HepG2 (cell line): ENCODE measurements around the gene THPO. TPM values are rescaled to one million over a fixed set of nuclear protein-coding genes. Genes with fewer than 3 reads are reported as not detected.
A peak's percentile ranks its signal among the peaks of the same experiment; 100 is the strongest.

ENCODE experiments used
- CBX2 ChIP-seq, 2 experiments: fragments of 200-600 bp in 1 of 2; sonication (generic); formaldehyde crosslinking in 1 of 2; IDR thresholded peaks; 2 replicates each; pipeline versions ENCODE4 v1.7.0 to v1.8.1; 2018 to 2022; ENCODE audit warnings: low read depth in 2 of 2, low read length in 1 of 2, mild to moderate bottlenecking in 1 of 2, missing genetic modification reagents in 1 of 2
- FOXC1 ChIP-seq: sonication (generic); formaldehyde crosslinking; IDR thresholded peaks from 2 replicates; pipeline ENCODE4 v1.8.0; 2022; ENCODE audit warnings: mild to moderate bottlenecking, missing genetic modification reagents, borderline replicate concordance
- GATAD1 ChIP-seq: IDR thresholded peaks from 2 replicates; pipeline ENCODE4 v1.6.1; 2016; ENCODE audit warnings: missing genetic modification reagents, missing compliant biosample characterization
- NFYB ChIP-seq: sonication (generic); formaldehyde crosslinking; IDR thresholded peaks from 2 replicates; pipeline ENCODE4 v1.4.0; 2020; ENCODE audit warnings: missing genetic modification reagents
- NONO ChIP-seq, 2 experiments: fragments of 450-650 bp in 1 of 2; sonication (generic) in 1 of 2; formaldehyde crosslinking in 1 of 2; IDR thresholded peaks in 1 of 2; conservative IDR thresholded peaks in 1 of 2; 2 replicates each; pipeline versions ENCODE4 v1.6.1 to v1.8.0; 2017 to 2022; ENCODE audit warnings: mild to moderate bottlenecking in 1 of 2, missing genetic modification reagents in 1 of 2, moderate library complexity in 1 of 2
- SOX6 ChIP-seq, 2 experiments: fragments of 450-650 bp in 1 of 2; sonication (generic) in 1 of 2; formaldehyde crosslinking in 1 of 2; IDR thresholded peaks; 2 replicates each; pipeline versions ENCODE4 v1.4.0 to v1.6.1; 2017 to 2020; ENCODE audit warnings: antibody characterized with exemption in 1 of 2, mild to moderate bottlenecking in 1 of 2, missing genetic modification reagents in 1 of 2
- YEATS2 ChIP-seq: sonication (generic); formaldehyde crosslinking; IDR thresholded peaks from 2 replicates; pipeline ENCODE4 v1.4.0; 2020; ENCODE audit warnings: missing genetic modification reagents, borderline replicate concordance
- ZNF552 ChIP-seq: sonication (generic); formaldehyde crosslinking; IDR thresholded peaks from 2 replicates; pipeline ENCODE4 v1.9.0; 2022; ENCODE audit warnings: missing genetic modification reagents, mild to moderate bottlenecking, borderline replicate concordance
- ZNF674 ChIP-seq: sonication (generic); formaldehyde crosslinking; IDR thresholded peaks from 2 replicates; pipeline ENCODE4 v1.5.0; 2020; ENCODE audit warnings: low read depth, mild to moderate bottlenecking, missing genetic modification reagents
- ZNF772 ChIP-seq: sonication (generic); formaldehyde crosslinking; IDR thresholded peaks from 2 replicates; pipeline ENCODE4 v1.5.0; 2020; ENCODE audit warnings: mild to moderate bottlenecking, missing genetic modification reagents
- ZNF782 ChIP-seq: sonication (generic); formaldehyde crosslinking; IDR thresholded peaks from 2 replicates; pipeline ENCODE4 v1.4.0; 2020; ENCODE audit warnings: missing genetic modification reagents, mild to moderate bottlenecking, borderline replicate concordance
- polyA plus RNA-seq, 8 experiments: library from polyadenylated mRNA; depleted of rRNA in 3 of 8; stranded (reverse) in 7 of 8; unstranded in 1 of 8; fragments of >200 nt; fragmentation: Illumina TruSeq in 4 of 8; extraction: Trizol in 4 of 8; gene quantifications; 2 replicates each; pipeline versions ENCODE4 v1.2.1 to v1.2.3, GENCODE V29; 2011 to 2016; ENCODE audit warnings: low read depth in 4 of 8, missing spikeins in 1 of 8, mixed read lengths in 1 of 8; ENCODE audit not compliant: insufficient read depth in 1 of 8
- total RNA-seq, 5 experiments: library from RNA; depleted of rRNA; stranded (reverse); fragments of >200 nt; fragmentation: Illumina TruSeq; extraction: Trizol; gene quantifications; 2 replicates each; pipeline ENCODE4 v1.2.3, GENCODE V29; 2016; ENCODE audit warnings: low read depth in 1 of 5
- TF ChIP-seq, protein P1 (sequence below): sonication (generic); formaldehyde crosslinking; conservative IDR thresholded peaks from 2 replicates; pipeline ENCODE4 v1.8.1; 2023; ENCODE audit warnings: missing genetic modification reagents
- TF ChIP-seq, protein P2 (sequence below): sonication (generic); formaldehyde crosslinking; IDR thresholded peaks from 2 replicates; pipeline ENCODE4 v1.5.0; 2020; ENCODE audit warnings: mild to moderate bottlenecking, missing genetic modification reagents, borderline replicate concordance
- TF ChIP-seq, protein P3 (sequence below): sonication (generic); formaldehyde crosslinking; IDR thresholded peaks from 2 replicates; pipeline ENCODE4 v1.4.0; 2020; ENCODE audit warnings: missing genetic modification reagents
- TF ChIP-seq, protein P4 (sequence below): sonication (generic); formaldehyde crosslinking; IDR thresholded peaks from 2 replicates; pipeline ENCODE4 v1.5.0; 2020; ENCODE audit warnings: missing genetic modification reagents
- TF ChIP-seq, protein P5 (sequence below): sonication (generic); IDR thresholded peaks from 2 replicates; pipeline ENCODE4 v1.6.1; 2016; ENCODE audit warnings: low read depth, borderline replicate concordance

The THPO gene
- total and polyA plus RNA-seq, 2 of the 13 experiments (the other 11 are each of a cell fraction or from before 2014, with no cell fraction given) = 2.8 to 4.8 TPM

DNA sequence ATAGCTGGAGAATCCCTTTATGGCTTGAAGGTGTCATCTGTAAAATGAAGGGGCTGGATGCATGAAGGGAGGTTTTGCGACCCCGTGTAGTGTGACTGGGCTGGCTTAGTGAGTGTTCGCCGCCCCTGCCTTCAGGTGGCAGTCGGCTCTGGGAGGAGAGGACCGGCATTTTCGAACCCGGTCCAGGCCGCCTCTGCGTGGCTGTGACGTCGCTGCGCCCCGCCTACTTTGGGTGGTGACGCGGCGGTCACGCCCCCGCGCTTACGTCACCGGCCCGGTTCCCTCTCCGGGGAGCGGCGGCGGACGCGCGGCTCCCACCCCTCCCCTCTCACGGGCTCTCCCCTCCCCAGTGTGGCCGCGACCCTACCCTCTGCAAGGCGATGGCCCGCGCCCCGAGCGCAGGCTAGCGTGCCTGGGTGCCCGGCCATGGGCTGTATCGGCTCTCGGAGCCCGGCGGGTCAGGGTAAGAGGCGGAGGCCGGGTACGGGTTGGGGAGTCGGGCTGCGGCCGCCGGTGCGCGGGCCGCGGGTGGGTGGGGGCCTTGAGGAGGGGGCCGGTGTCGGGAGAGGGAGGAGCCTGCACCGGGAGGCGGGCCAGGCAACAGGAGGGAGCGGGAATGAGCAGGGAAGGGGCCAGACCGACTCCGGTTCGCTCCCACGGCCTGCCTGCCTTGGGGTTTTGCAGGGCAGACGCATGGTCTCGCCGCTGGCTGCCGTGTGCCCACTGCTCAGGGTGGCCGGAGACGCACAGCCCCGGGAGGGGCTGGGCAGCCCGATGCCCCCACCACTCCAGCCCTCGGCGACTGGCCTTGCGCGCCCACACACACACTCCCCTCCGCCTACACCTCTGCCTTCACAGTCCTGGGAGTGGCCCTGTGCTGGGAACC lies 42.1 kb downstream of the THPO start (continued):
- TF ChIP-seq, protein P1, sequence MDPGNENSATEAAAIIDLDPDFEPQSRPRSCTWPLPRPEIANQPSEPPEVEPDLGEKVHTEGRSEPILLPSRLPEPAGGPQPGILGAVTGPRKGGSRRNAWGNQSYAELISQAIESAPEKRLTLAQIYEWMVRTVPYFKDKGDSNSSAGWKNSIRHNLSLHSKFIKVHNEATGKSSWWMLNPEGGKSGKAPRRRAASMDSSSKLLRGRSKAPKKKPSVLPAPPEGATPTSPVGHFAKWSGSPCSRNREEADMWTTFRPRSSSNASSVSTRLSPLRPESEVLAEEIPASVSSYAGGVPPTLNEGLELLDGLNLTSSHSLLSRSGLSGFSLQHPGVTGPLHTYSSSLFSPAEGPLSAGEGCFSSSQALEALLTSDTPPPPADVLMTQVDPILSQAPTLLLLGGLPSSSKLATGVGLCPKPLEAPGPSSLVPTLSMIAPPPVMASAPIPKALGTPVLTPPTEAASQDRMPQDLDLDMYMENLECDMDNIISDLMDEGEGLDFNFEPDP = no peak
- TF ChIP-seq ZNF782 (CRISPR knock-in tag) (0 out of 2 replicates have a peak, but pooled peaks have one; percentile 6), CBX2 (IDR thresholded peaks at IDR 0.05; ENCODE audit: low read depth, low read length) (no peak), CBX2 (CRISPR knock-in tag; IDR thresholded peaks at IDR 0.05; ENCODE audit: low read depth) (no peak), YEATS2 (CRISPR knock-in tag) (no peak), ZNF552 (CRISPR knock-in tag) (0 out of 2 replicates have a peak, but pooled peaks have one; percentile 67), NONO (IDR thresholded peaks at IDR 0.05) (no peak), NONO (CRISPR knock-in tag; conservative IDR thresholded peaks at IDR 0.05) (peak; percentile 54; the same call in 1 of the 2 replicates), ZNF674 (CRISPR knock-in tag) (peak; percentile 77; the same call in 1 of the 2 replicates), ZNF772 (CRISPR knock-in tag) (peak; percentile 73; the same call in 1 of the 2 replicates), GATAD1 (CRISPR knock-in tag) (peak; percentile 22; the same call in 1 of the 2 replicates), FOXC1 (0 out of 2 replicates have a peak, but pooled peaks have one; percentile 39), SOX6 (IDR thresholded peaks at IDR 0.05) (no peak), SOX6 (CRISPR knock-in tag; IDR thresholded peaks at IDR 0.05) (peak; percentile 56), NFYB (CRISPR knock-in tag) (peak; percentile 31; the same call in 1 of the 2 replicates)
- TF ChIP-seq, protein P2, sequence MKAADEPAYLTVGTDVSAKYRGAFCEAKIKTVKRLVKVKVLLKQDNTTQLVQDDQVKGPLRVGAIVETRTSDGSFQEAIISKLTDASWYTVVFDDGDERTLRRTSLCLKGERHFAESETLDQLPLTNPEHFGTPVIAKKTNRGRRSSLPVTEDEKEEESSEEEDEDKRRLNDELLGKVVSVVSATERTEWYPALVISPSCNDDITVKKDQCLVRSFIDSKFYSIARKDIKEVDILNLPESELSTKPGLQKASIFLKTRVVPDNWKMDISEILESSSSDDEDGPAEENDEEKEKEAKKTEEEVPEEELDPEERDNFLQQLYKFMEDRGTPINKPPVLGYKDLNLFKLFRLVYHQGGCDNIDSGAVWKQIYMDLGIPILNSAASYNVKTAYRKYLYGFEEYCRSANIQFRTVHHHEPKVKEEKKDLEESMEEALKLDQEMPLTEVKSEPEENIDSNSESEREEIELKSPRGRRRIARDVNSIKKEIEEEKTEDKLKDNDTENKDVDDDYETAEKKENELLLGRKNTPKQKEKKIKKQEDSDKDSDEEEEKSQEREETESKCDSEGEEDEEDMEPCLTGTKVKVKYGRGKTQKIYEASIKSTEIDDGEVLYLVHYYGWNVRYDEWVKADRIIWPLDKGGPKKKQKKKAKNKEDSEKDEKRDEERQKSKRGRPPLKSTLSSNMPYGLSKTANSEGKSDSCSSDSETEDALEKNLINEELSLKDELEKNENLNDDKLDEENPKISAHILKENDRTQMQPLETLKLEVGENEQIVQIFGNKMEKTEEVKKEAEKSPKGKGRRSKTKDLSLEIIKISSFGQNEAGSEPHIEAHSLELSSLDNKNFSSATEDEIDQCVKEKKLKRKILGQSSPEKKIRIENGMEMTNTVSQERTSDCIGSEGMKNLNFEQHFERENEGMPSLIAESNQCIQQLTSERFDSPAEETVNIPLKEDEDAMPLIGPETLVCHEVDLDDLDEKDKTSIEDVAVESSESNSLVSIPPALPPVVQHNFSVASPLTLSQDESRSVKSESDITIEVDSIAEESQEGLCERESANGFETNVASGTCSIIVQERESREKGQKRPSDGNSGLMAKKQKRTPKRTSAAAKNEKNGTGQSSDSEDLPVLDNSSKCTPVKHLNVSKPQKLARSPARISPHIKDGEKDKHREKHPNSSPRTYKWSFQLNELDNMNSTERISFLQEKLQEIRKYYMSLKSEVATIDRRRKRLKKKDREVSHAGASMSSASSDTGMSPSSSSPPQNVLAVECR (CRISPR knock-in tag) = peak; percentile 83
- TF ChIP-seq, protein P3, sequence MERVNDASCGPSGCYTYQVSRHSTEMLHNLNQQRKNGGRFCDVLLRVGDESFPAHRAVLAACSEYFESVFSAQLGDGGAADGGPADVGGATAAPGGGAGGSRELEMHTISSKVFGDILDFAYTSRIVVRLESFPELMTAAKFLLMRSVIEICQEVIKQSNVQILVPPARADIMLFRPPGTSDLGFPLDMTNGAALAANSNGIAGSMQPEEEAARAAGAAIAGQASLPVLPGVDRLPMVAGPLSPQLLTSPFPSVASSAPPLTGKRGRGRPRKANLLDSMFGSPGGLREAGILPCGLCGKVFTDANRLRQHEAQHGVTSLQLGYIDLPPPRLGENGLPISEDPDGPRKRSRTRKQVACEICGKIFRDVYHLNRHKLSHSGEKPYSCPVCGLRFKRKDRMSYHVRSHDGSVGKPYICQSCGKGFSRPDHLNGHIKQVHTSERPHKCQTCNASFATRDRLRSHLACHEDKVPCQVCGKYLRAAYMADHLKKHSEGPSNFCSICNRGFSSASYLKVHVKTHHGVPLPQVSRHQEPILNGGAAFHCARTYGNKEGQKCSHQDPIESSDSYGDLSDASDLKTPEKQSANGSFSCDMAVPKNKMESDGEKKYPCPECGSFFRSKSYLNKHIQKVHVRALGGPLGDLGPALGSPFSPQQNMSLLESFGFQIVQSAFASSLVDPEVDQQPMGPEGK (CRISPR knock-in tag) = peak; percentile 63
- TF ChIP-seq, protein P4, sequence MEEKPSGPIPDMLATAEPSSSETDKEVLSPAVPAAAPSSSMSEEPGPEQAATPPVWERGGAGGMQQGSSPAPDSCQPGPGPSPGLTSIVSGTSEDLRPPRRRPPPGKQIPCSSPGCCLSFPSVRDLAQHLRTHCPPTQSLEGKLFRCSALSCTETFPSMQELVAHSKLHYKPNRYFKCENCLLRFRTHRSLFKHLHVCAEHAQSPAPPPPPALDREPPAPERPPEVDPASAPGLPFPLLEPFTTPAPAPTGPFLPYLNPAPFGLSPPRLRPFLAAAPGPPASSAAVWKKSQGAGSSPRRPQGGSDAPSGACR (CRISPR knock-in tag) = 0 out of 2 replicates have a peak, but pooled peaks have one; percentile 48
- TF ChIP-seq, protein P5, sequence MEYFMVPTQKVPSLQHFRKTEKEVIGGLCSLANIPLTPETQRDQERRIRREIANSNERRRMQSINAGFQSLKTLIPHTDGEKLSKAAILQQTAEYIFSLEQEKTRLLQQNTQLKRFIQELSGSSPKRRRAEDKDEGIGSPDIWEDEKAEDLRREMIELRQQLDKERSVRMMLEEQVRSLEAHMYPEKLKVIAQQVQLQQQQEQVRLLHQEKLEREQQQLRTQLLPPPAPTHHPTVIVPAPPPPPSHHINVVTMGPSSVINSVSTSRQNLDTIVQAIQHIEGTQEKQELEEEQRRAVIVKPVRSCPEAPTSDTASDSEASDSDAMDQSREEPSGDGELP = no peak
